Fibroblast of villous mesenchyme (primary cell): Measurements from ENCODE around the gene CDH13. TPM values are rescaled to one million over a fixed set of nuclear protein-coding genes. Genes with fewer than 3 reads are reported as not detected.

ENCODE experiments used
- DNase-seq: peaks from one replicate; pipeline ENCODE4 v3.0.0-alpha.2; 2010; ENCODE audit warnings: low read depth
- H3K4me3 ChIP-seq: 2 replicates; pipeline ENCODE4 v1.5.1; 2011; ENCODE audit warnings: low read depth, mild to moderate bottlenecking, low read length
- CTCF ChIP-seq: IDR thresholded peaks from 2 replicates; pipeline ENCODE4 v1.5.1; 2012; ENCODE audit warnings: low read depth, mild to moderate bottlenecking, low read length; ENCODE audit not compliant: insufficient read depth
- total RNA-seq: library from RNA; depleted of rRNA; stranded (reverse); fragments of >200 nt; gene quantifications from 2 replicates; pipeline ENCODE4 v1.2.3, GENCODE V29; 2012

Gene CDH13
- total RNA-seq, 1 donor, result 47.5 TPM

GRCh38 chr16:82783933-82784572 is 157.3 kb downstream of the CDH13 start:
- no peak overlapping the region for H3K4me3 ChIP-seq
- TF ChIP-seq CTCF, result no peak
- DNase-seq, result no peak

GRCh38 chr16:82784573-82784968 is 157.8 kb downstream of the CDH13 start:
- no peak for TF ChIP-seq CTCF

GRCh38 chr16:82788225-82788624 is 161.5 kb downstream of the CDH13 start:
- no peak for TF ChIP-seq CTCF
- DNase-seq, result no peak
- no peak overlapping the region for H3K4me3 ChIP-seq

More at GRCh38 chr16:82784573-82784968, 157.8 kb downstream of the CDH13 start:
- no peak for DNase-seq
- H3K4me3 ChIP-seq, result no peak overlapping the region

- no peak overlapping the region for H3K4me3 ChIP-seq
- no peak for DNase-seq
- no peak for TF ChIP-seq CTCF
These were observed 162.2 kb downstream of the CDH13 start for GRCh38 chr16:82788919-82789318.

- TF ChIP-seq CTCF, result no peak
- H3K4me3 ChIP-seq, result no peak overlapping the region
- DNase-seq, result no peak
These were observed 165.9 kb downstream of the CDH13 start for GRCh38 chr16:82792693-82793092.

- TF ChIP-seq CTCF, result no peak
- H3K4me3 ChIP-seq, result no peak overlapping the region
- no peak for DNase-seq
These were observed 166.9 kb downstream of the CDH13 start for GRCh38 chr16:82793528-82794245.
